Kidney (tissue), 14 donors: ENCODE results near the gene MACROD2. TPM values are rescaled to one million over a fixed set of nuclear protein-coding genes. Genes with fewer than 3 reads are reported as not detected.

Experiments
- DNase-seq, 5 donors: peaks; one replicate each; pipeline ENCODE4 v3.0.0-alpha.2; 2013 to 2020
- FAIRE-seq: peaks from 2 replicates; lab custom pipeline; 2012; peaks lifted over from hg19 to GRCh38; lab: Jason Lieb, UNC
- H3K27ac ChIP-seq, 2 donors: one replicate each; pipeline ENCODE4 v1.7.0; 2013; ENCODE audit warnings: low read depth in 2 of 2, low read length in 2 of 2, inconsistent platforms in 1 of 2
- H3K27me3 ChIP-seq: one replicate; pipeline ENCODE4 v1.7.1; 2013; ENCODE audit warnings: low read length, inconsistent platforms; ENCODE audit not compliant: control insufficient read depth, insufficient read depth
- H3K36me3 ChIP-seq, 3 donors: one replicate each; pipeline versions ENCODE4 v1.7.0 to v1.7.1; 2013; ENCODE audit warnings: low read length in 3 of 3, control low read depth in 1 of 3, inconsistent platforms in 1 of 3; ENCODE audit not compliant: insufficient read depth in 3 of 3, control insufficient read depth in 2 of 3
- H3K4me1 ChIP-seq, 3 donors: one replicate each; pipeline versions ENCODE4 v1.7.0 to v1.7.1; 2013; ENCODE audit warnings: low read length in 3 of 3, inconsistent platforms in 1 of 3, low read depth in 1 of 3; ENCODE audit not compliant: control insufficient read depth in 2 of 3, insufficient read depth in 2 of 3
- H3K4me3 ChIP-seq, 3 donors: one replicate each; pipeline versions ENCODE4 v1.7.0 to v1.8.1; 2013; ENCODE audit warnings: low read length in 3 of 3, control low read depth in 1 of 3, inconsistent platforms in 1 of 3
- H3K9ac ChIP-seq, 3 donors: one replicate each; pipeline versions ENCODE4 v1.7.0 to v1.7.1; 2013; ENCODE audit warnings: low read length in 3 of 3, control low read depth in 1 of 3, inconsistent platforms in 1 of 3
- H3K9me3 ChIP-seq, 3 donors: one replicate each; pipeline versions ENCODE4 v1.7.0 to v1.7.1; 2013; ENCODE audit warnings: low read length in 3 of 3, control low read depth in 1 of 3, inconsistent platforms in 1 of 3; ENCODE audit not compliant: control insufficient read depth in 2 of 3, insufficient read depth in 1 of 3
- CTCF ChIP-seq: IDR thresholded peaks from 3 replicates; pipeline ENCODE4 v1.5.1; 2012; ENCODE audit warnings: mild to moderate bottlenecking, moderate library complexity, borderline replicate concordance; ENCODE audit not compliant: insufficient read depth; ENCODE audit errors: extremely low read depth
- intact Hi-C: fragments of 100-400 bp; cut with DNase I; formaldehyde crosslinking; loops from one replicate; pipeline ENCODE4 v1.11.1; 2022
- polyA plus RNA-seq: library from polyadenylated mRNA; stranded (reverse); fragments of 350-450 nt; fragmentation: Illumina TruSeq; extraction: RNeasy Lipid Tissue Mini Kit (QIAGEN cat#74804); gene quantifications from one replicate; pipeline ENCODE4 v1.2.3, GENCODE V29; 2014; ENCODE audit warnings: low read depth, low replicate concordance; ENCODE audit not compliant: insufficient read depth
- total RNA-seq: library from RNA; stranded (reverse); fragmentation: NEBNext Ultra II Directional; extraction: Animal tissue kit (Norgen Biotek cat#: 25700); gene quantifications from one replicate; pipeline ENCODE4 v1.2.1, GENCODE V29; 2021
- donor health status: control.
- donor health status: control.
- donor health status: control.
- donor health status: control.
- donor health status: control.
- donor health status: DM: yes; HTN: yes; CAD: no.
- donor health status: Normal renal cell carcinoma (clear cell type).

MACROD2 gene
- total and polyA plus RNA-seq, 2 donors from 2014 or later, result 3.0 to 10.0 TPM

GRCh38 chr20:14715400-14715799 is 720.1 kb downstream of the MACROD2 start:
- no peak for DNase-seq
- H3K4me3 ChIP-seq, result no peak overlapping the region
- intact Hi-C loops, result no loop called here
- H3K9me3 ChIP-seq, result no peaks in the 10 kb centered on the region
- H3K4me1 ChIP-seq, result peaks cover 0 to 25% (median 0%) of the 10 kb centered on the region in 3 donors
- no peaks in the 10 kb centered on the region for H3K27me3 ChIP-seq
- H3K27ac ChIP-seq, result no peak overlapping the region
- TF ChIP-seq CTCF, result no peak
- no peak for FAIRE-seq
- H3K9ac ChIP-seq, result no peak overlapping the region
- no peaks in the 10 kb centered on the region for H3K36me3 ChIP-seq

GRCh38 chr20:14716351-14716801 is 721.1 kb downstream of the MACROD2 start:
- Histone ChIP-seq H3K9ac (no peak overlapping the region), H3K27me3 (no peaks in the 10 kb centered on the region), H3K27ac (no peak overlapping the region), H3K4me1 (peaks cover 0 to 25% (median 0%) of the 10 kb centered on the region in 3 donors), H3K9me3 (no peaks in the 10 kb centered on the region), H3K4me3 (no peak overlapping the region), H3K36me3 (no peaks in the 10 kb centered on the region)
- no peak for TF ChIP-seq CTCF
- DNase-seq (no peak), FAIRE-seq (no peak)
- intact Hi-C loops, result no loop called here

- DNase-seq (no peak), FAIRE-seq (peak; percentile 92)
- Histone ChIP-seq H3K27ac (no peak overlapping the region), H3K4me1 (peaks cover 0 to 24% (median 0%) of the 10 kb centered on the region in 3 donors), H3K4me3 (peak overlapping the region in 2 of 3 donors; percentile 17 to 26), H3K27me3 (no peaks in the 10 kb centered on the region), H3K9ac (no peak overlapping the region), H3K36me3 (no peaks in the 10 kb centered on the region), H3K9me3 (no peaks in the 10 kb centered on the region)
- no peak for TF ChIP-seq CTCF
- intact Hi-C loops, result no loop called here
Measured at GRCh38 chr20:14717134-14717999, 722.1 kb downstream of the MACROD2 start.
